Stimulated activated CD4-positive, alpha-beta T cell treated with anti-CD3 and anti-CD28 coated beads, Interleukin-12 subunit alpha, Interleukin-12 subunit beta, amount 100 ng/mL, for 4 hours (primary cell): ENCODE data around the gene DNAJC5G.
"Not testable (repeated sequence)": the region's sequence is repeated elsewhere in the genome, so short reads cannot be mapped to it uniquely, and the experiment has no call there.

Experiments used
- DNase-seq: peaks from one replicate; pipeline ENCODE4 v3.0.0-alpha.2; 2020

The DNAJC5G gene

GRCh38 chr2:27255187-27255586 lies 20.0 kb upstream of the DNAJC5G start:
- DNase-seq: no peak

GRCh38 chr2:27255660-27256059 lies 19.6 kb upstream of the DNAJC5G start:
- DNase-seq: no peak

- no peak for DNase-seq
Measured at GRCh38 chr2:27256855-27257454, 18.3 kb upstream of the DNAJC5G start.

- no peak for DNase-seq
Measured at GRCh38 chr2:27258051-27258450, 17.2 kb upstream of the DNAJC5G start.

GRCh38 chr2:27261241-27261925 lies 13.8 kb upstream of the DNAJC5G start:
- DNase-seq: no peak

- DNase-seq: no peak
Measured at GRCh38 chr2:27261926-27262298, 13.3 kb upstream of the DNAJC5G start.

- peak; percentile 70 for DNase-seq
Measured at GRCh38 chr2:27262379-27263286, 12.6 kb upstream of the DNAJC5G start, which contains the start of gene SLC30A3. SLC30A3 (minus strand) TSS chr2:27263047; CDS start chr2:27262906, 141 bp downstream.

- DNase-seq: no peak
Measured at GRCh38 chr2:27263287-27264252, 11.7 kb upstream of the DNAJC5G start.

GRCh38 chr2:27264253-27264752 lies 10.9 kb upstream of the DNAJC5G start:
- no peak for DNase-seq

- peak; percentile 60 for DNase-seq
Measured at GRCh38 chr2:27264753-27265535, 10.3 kb upstream of the DNAJC5G start.

GRCh38 chr2:27265536-27265870 lies 9.7 kb upstream of the DNAJC5G start:
- DNase-seq: no peak

- DNase-seq: not testable (repeated sequence)
Measured at GRCh38 chr2:27268296-27268695, 6.9 kb upstream of the DNAJC5G start.

GRCh38 chr2:27270131-27270530 lies 5.1 kb upstream of the DNAJC5G start:
- DNase-seq: no peak

- no peak for DNase-seq
Measured at GRCh38 chr2:27270670-27271069, 4.6 kb upstream of the DNAJC5G start.

GRCh38 chr2:27271631-27272340 lies 3.4 kb upstream of the DNAJC5G start:
- DNase-seq: no peak

GRCh38 chr2:27272537-27273522 lies 2.4 kb upstream of the DNAJC5G start:
- not testable (repeated sequence) for DNase-seq

GRCh38 chr2:27278010-27278409 lies 2.8 kb downstream of the DNAJC5G start:
- no peak for DNase-seq

- no peak for DNase-seq
Measured at GRCh38 chr2:27280826-27281225, 5.6 kb downstream of the DNAJC5G start.

- DNase-seq: no peak
Measured at GRCh38 chr2:27281442-27281841, 6.2 kb downstream of the DNAJC5G start.
